IMR-90 (cell line): ENCODE data around the gene LCE2C.

Source experiments
- BHLHE40 ChIP-seq: fragments of 150-350 bp; IDR thresholded peaks from 2 replicates; pipeline ENCODE4 v1.6.1; 2016; ENCODE audit warnings: mild to moderate bottlenecking, low read depth, low read length
- CEBPB ChIP-seq: IDR thresholded peaks from 2 replicates; pipeline ENCODE4 v1.6.1; 2012; ENCODE audit warnings: low read depth, low read length, improper control_type of control experiment
- CHD1 ChIP-seq: IDR thresholded peaks from 2 replicates; pipeline ENCODE4 v1.6.1; 2012; ENCODE audit warnings: low read depth, low read length, improper control_type of control experiment
- CTCF ChIP-seq: conservative IDR thresholded peaks from 2 replicates; pipeline ENCODE4 v1.5.1; 2012; ENCODE audit warnings: mild to moderate bottlenecking, low read depth, low read length, improper control_type of control experiment
- ELK1 ChIP-seq: fragments of 150-350 bp; IDR thresholded peaks from 2 replicates; pipeline ENCODE4 v1.6.1; 2016; ENCODE audit warnings: low read depth, mild to moderate bottlenecking, low read length, moderate library complexity, borderline replicate concordance
- FOS ChIP-seq: fragments of 150-350 bp; IDR thresholded peaks from 2 replicates; pipeline ENCODE4 v1.6.1; 2016; ENCODE audit warnings: low read depth, low read length
- NFE2L2 ChIP-seq: fragments of 150-350 bp; IDR thresholded peaks from 2 replicates; pipeline ENCODE4 v1.6.1; 2016; ENCODE audit warnings: low read depth, mild to moderate bottlenecking, low read length
- POLR2A ChIP-seq: IDR thresholded peaks from 2 replicates; pipeline ENCODE4 v1.6.1; 2012; ENCODE audit warnings: mild to moderate bottlenecking, low read depth, low read length
- RAD21 ChIP-seq: IDR thresholded peaks from 2 replicates; pipeline ENCODE4 v1.6.1; 2012; ENCODE audit warnings: low read length, improper control_type of control experiment
- SMC3 ChIP-seq: fragments of 150-350 bp; IDR thresholded peaks from 2 replicates; pipeline ENCODE4 v1.6.1; 2016; ENCODE audit warnings: low read depth, mild to moderate bottlenecking, antibody characterized with exemption, low read length, moderate library complexity
- USF2 ChIP-seq: fragments of 150-350 bp; IDR thresholded peaks from 2 replicates; pipeline ENCODE4 v1.6.1; 2017; ENCODE audit warnings: mild to moderate bottlenecking, antibody characterized with exemption, low read length, low read depth

GRCh38 chr1:152646656-152647055, 28.4 kb upstream of the LCE2C start:
- no peak for TF ChIP-seq USF2
- no peak for TF ChIP-seq SMC3
- no peak for TF ChIP-seq CTCF
- no peak for TF ChIP-seq CHD1
- TF ChIP-seq RAD21 = no peak
- TF ChIP-seq POLR2A = no peak
- no peak for TF ChIP-seq FOS
- no peak for TF ChIP-seq BHLHE40
- TF ChIP-seq CEBPB = no peak
- TF ChIP-seq ELK1 = no peak
- no peak for TF ChIP-seq NFE2L2
